Measurements from ENCODE around the gene CD200.

The CD200 gene

GRCh38 chr3:112384769-112385168 is 51.8 kb downstream of the CD200 start:
- TF ChIP-seq CTCF (IDR thresholded peaks at IDR 0.05; ENCODE audit: low read depth, low read length), result no peak

GRCh38 chr3:112388972-112389371 is 56.0 kb downstream of the CD200 start:
- no peak for DNase-seq
- H3K4me3 ChIP-seq (ENCODE audit: low read depth, low read length), result no peak overlapping the region
- no peak overlapping the region for H3K27ac ChIP-seq
- TF ChIP-seq CTCF (IDR thresholded peaks at IDR 0.05; ENCODE audit: low read depth, low read length), result no peak
- H3K36me3 ChIP-seq, result no peaks in the 10 kb centered on the region
- peaks cover 11% of the 10 kb centered on the region for H3K9me3 ChIP-seq (ENCODE audit: severe bottlenecking)
- no peaks in the 10 kb centered on the region for H3K27me3 ChIP-seq (ENCODE audit: insufficient read depth, low read depth, severe bottlenecking)

More at GRCh38 chr3:112384769-112385168, 51.8 kb downstream of the CD200 start:
- Histone ChIP-seq H3K4me3 (ENCODE audit: low read depth, low read length) (no peak overlapping the region), H3K27ac (no peak overlapping the region), H3K9me3 (ENCODE audit: severe bottlenecking) (no peaks in the 10 kb centered on the region), H3K36me3 (no peaks in the 10 kb centered on the region), H3K27me3 (ENCODE audit: insufficient read depth, low read depth, severe bottlenecking) (no peaks in the 10 kb centered on the region)
- DNase-seq, result no peak

GRCh38 chr3:112389961-112390360 is 57.0 kb downstream of the CD200 start:
- DNase-seq, result no peak
- H3K27me3 ChIP-seq (ENCODE audit: insufficient read depth, low read depth, severe bottlenecking), result no peaks in the 10 kb centered on the region
- H3K4me3 ChIP-seq (ENCODE audit: low read depth, low read length), result no peak overlapping the region
- peaks cover 11% of the 10 kb centered on the region for H3K9me3 ChIP-seq (ENCODE audit: severe bottlenecking)
- H3K27ac ChIP-seq, result no peak overlapping the region
- TF ChIP-seq CTCF (IDR thresholded peaks at IDR 0.05; ENCODE audit: low read depth, low read length), result no peak
- no peaks in the 10 kb centered on the region for H3K36me3 ChIP-seq

GRCh38 chr3:112390783-112391641 is 58.1 kb downstream of the CD200 start:
- Histone ChIP-seq H3K9me3 (ENCODE audit: severe bottlenecking) (peaks cover 11% of the 10 kb centered on the region), H3K27ac (no peak overlapping the region)
- DNase-seq, result no peak

GRCh38 chr3:112391648-112392047 is 58.7 kb downstream of the CD200 start:
- no peaks in the 10 kb centered on the region for H3K27me3 ChIP-seq (ENCODE audit: insufficient read depth, low read depth, severe bottlenecking)

More at GRCh38 chr3:112390783-112391641, 58.1 kb downstream of the CD200 start:
- Histone ChIP-seq H3K27me3 (ENCODE audit: insufficient read depth, low read depth, severe bottlenecking) (no peaks in the 10 kb centered on the region), H3K4me3 (ENCODE audit: low read depth, low read length) (no peak overlapping the region), H3K36me3 (no peaks in the 10 kb centered on the region)
- TF ChIP-seq CTCF (IDR thresholded peaks at IDR 0.05; ENCODE audit: low read depth, low read length), result no peak

More at GRCh38 chr3:112391648-112392047, 58.7 kb downstream of the CD200 start:
- TF ChIP-seq CTCF (IDR thresholded peaks at IDR 0.05; ENCODE audit: low read depth, low read length), result no peak
- DNase-seq, result no peak
- H3K27ac ChIP-seq, result no peak overlapping the region
- no peak overlapping the region for H3K4me3 ChIP-seq (ENCODE audit: low read depth, low read length)
- H3K9me3 ChIP-seq (ENCODE audit: severe bottlenecking), result peaks cover 11% of the 10 kb centered on the region
- H3K36me3 ChIP-seq, result no peaks in the 10 kb centered on the region

Data from WERI-Rb-1 (cell line).